Transverse colon (tissue), 4 donors: ENCODE data around the gene ME3.

ENCODE experiments used
- EP300 ChIP-seq: sonication (generic); formaldehyde crosslinking; IDR thresholded peaks from one replicate; pipeline ENCODE4 v1.6.1; 2017; ENCODE audit warnings: antibody characterized with exemption, low read depth
- POLR2A ChIP-seq: fragments of 450-650 bp; IDR thresholded peaks from one replicate; pipeline ENCODE4 v1.6.1; 2016; ENCODE audit warnings: antibody characterized with exemption, mild to moderate bottlenecking, moderate library complexity
- POLR2AphosphoS5 ChIP-seq, 3 donors: sonication (generic); formaldehyde crosslinking; IDR thresholded peaks; one replicate each; pipeline ENCODE4 v1.6.1; 2016; ENCODE audit warnings: antibody characterized with exemption in 3 of 3
- TF ChIP-seq, protein P1 (sequence below), 5 experiments: fragments of 200-600 bp in 3 of 5; fragments of 450-650 bp in 2 of 5; sonication (generic) in 3 of 5; IDR thresholded peaks; 1 replicate in 2 of 5; 2 replicates in 3 of 5; pipeline ENCODE4 v1.5.1; 2016 to 2017; ENCODE audit warnings: antibody characterized with exemption in 5 of 5, inconsistent platforms in 3 of 5, mild to moderate bottlenecking in 2 of 5, moderate library complexity in 1 of 5

- no peak for TF ChIP-seq POLR2A
- TF ChIP-seq, protein P1, sequence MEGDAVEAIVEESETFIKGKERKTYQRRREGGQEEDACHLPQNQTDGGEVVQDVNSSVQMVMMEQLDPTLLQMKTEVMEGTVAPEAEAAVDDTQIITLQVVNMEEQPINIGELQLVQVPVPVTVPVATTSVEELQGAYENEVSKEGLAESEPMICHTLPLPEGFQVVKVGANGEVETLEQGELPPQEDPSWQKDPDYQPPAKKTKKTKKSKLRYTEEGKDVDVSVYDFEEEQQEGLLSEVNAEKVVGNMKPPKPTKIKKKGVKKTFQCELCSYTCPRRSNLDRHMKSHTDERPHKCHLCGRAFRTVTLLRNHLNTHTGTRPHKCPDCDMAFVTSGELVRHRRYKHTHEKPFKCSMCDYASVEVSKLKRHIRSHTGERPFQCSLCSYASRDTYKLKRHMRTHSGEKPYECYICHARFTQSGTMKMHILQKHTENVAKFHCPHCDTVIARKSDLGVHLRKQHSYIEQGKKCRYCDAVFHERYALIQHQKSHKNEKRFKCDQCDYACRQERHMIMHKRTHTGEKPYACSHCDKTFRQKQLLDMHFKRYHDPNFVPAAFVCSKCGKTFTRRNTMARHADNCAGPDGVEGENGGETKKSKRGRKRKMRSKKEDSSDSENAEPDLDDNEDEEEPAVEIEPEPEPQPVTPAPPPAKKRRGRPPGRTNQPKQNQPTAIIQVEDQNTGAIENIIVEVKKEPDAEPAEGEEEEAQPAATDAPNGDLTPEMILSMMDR (IDR thresholded peaks at IDR 0.05) = no peak
- TF ChIP-seq EP300 = no peak
- TF ChIP-seq POLR2AphosphoS5 (IDR thresholded peaks at IDR 0.05) = no peak
These were observed 187.6 kb downstream of the ME3 start for GRCh38 chr11:86484795-86485166.
